HEK293 (cell line): ENCODE measurements around the gene AMPD3.

Source experiments
- CTCF ChIA-PET: fragments of 350-600 bp; formaldehyde crosslinking; extraction: SDS; loops from one replicate; lab custom pipeline; 2021; ENCODE audit warnings: antibody characterized with exemption; lab: Yijun Ruan, JAX
- POLR2A ChIA-PET: fragments of 300-600 bp; formaldehyde crosslinking; extraction: SDS; loops from one replicate; lab custom pipeline; 2020; ENCODE audit warnings: antibody characterized with exemption, inconsistent platforms; lab: Yijun Ruan, JAX
- H3K27ac ChIP-seq: fragments of 200-500 bp; sonication (Bioruptor generic); 2 replicates; pipeline ENCODE4 v1.5.1; 2014; ENCODE audit warnings: low read depth, low read length, control low read depth, inconsistent platforms; ENCODE audit errors: extremely low read depth
- H3K36me3 ChIP-seq, 2 experiments: fragments of 200-500 bp in 1 of 2; sonication (Bioruptor generic) in 1 of 2; 1 replicate in 1 of 2; 2 replicates in 1 of 2; pipeline ENCODE4 v1.5.1; 2014 to 2017; ENCODE audit warnings: inconsistent platforms in 2 of 2, low read length in 2 of 2; ENCODE audit not compliant: control insufficient read depth in 2 of 2, insufficient read depth in 1 of 2
- H3K4me1 ChIP-seq: fragments of 200-500 bp; sonication (Bioruptor generic); 2 replicates; pipeline ENCODE4 v1.5.1; 2014; ENCODE audit warnings: mild to moderate bottlenecking, low read length, inconsistent platforms; ENCODE audit not compliant: control insufficient read depth, insufficient read depth
- H3K4me3 ChIP-seq: 2 replicates; pipeline ENCODE4 v1.5.1; 2011; ENCODE audit warnings: low read depth, mild to moderate bottlenecking, control low read depth, low read length, moderate library complexity
- H3K9me3 ChIP-seq: fragments of 200-500 bp; sonication (Bioruptor generic); 2 replicates; pipeline ENCODE4 v1.5.1; 2014; ENCODE audit warnings: low read depth, low read length, inconsistent platforms; ENCODE audit not compliant: control insufficient read depth, insufficient read depth
- SETDB1 ChIP-seq: IDR thresholded peaks from one replicate; pipeline ENCODE4 v1.6.1; 2017; ENCODE audit warnings: mild to moderate bottlenecking, low read length, moderate library complexity, mixed read lengths; ENCODE audit not compliant: insufficient read length
- SP2 ChIP-seq: fragments of 450-650 bp; formaldehyde crosslinking; IDR thresholded peaks from 2 replicates; pipeline ENCODE4 v1.5.1; 2016; ENCODE audit warnings: missing biosample characterization, missing genetic modification characterization
- YY1 ChIP-seq: fragments of 450-650 bp; formaldehyde crosslinking; IDR thresholded peaks from 2 replicates; pipeline ENCODE4 v1.5.1; 2018; ENCODE audit warnings: missing biosample characterization, missing genetic modification characterization
- ZBTB1 ChIP-seq: fragments of 450-650 bp; formaldehyde crosslinking; IDR thresholded peaks from 2 replicates; pipeline ENCODE4 v1.5.1; 2016; ENCODE audit warnings: missing biosample characterization, missing genetic modification characterization
- ZFP3 ChIP-seq: fragments of 450-650 bp; formaldehyde crosslinking; IDR thresholded peaks from 2 replicates; pipeline ENCODE4 v1.5.1; 2016; ENCODE audit warnings: low read depth, missing biosample characterization, missing genetic modification characterization
- ZFP69B ChIP-seq: fragments of 450-650 bp; formaldehyde crosslinking; IDR thresholded peaks from 2 replicates; pipeline ENCODE4 v1.5.1; 2016; ENCODE audit warnings: missing biosample characterization, missing genetic modification characterization
- ZNF114 ChIP-seq: fragments of 450-650 bp; formaldehyde crosslinking; IDR thresholded peaks from 2 replicates; pipeline ENCODE4 v1.5.0; 2017; ENCODE audit warnings: missing biosample characterization, missing genetic modification characterization
- ZNF146 ChIP-seq: fragments of 450-650 bp; formaldehyde crosslinking; IDR thresholded peaks from 2 replicates; pipeline ENCODE4 v1.5.1; 2016; ENCODE audit warnings: missing biosample characterization, missing genetic modification characterization
- ZNF302 ChIP-seq: fragments of 450-650 bp; formaldehyde crosslinking; IDR thresholded peaks from 2 replicates; pipeline ENCODE4 v1.5.1; 2016; ENCODE audit warnings: missing biosample characterization, missing genetic modification characterization, low read depth
- ZNF416 ChIP-seq: fragments of 450-650 bp; formaldehyde crosslinking; IDR thresholded peaks from 2 replicates; pipeline ENCODE4 v1.5.1; 2016; ENCODE audit warnings: missing biosample characterization, missing genetic modification characterization
- ZNF423 ChIP-seq: fragments of 450-650 bp; formaldehyde crosslinking; IDR thresholded peaks from 2 replicates; pipeline ENCODE4 v1.5.1; 2016; ENCODE audit warnings: missing biosample characterization, missing genetic modification characterization
- ZNF529 ChIP-seq: fragments of 450-650 bp; formaldehyde crosslinking; IDR thresholded peaks from 2 replicates; pipeline ENCODE4 v1.5.1; 2017; ENCODE audit warnings: missing genetic modification characterization, missing biosample characterization; ENCODE audit not compliant: insufficient replicate concordance
- ZNF549 ChIP-seq: fragments of 450-650 bp; IDR thresholded peaks from 2 replicates; pipeline ENCODE4 v1.5.1; 2018; ENCODE audit warnings: missing biosample characterization, missing genetic modification characterization, mild to moderate bottlenecking, inconsistent platforms, moderate library complexity
- ZNF747 ChIP-seq: fragments of 450-650 bp; formaldehyde crosslinking; IDR thresholded peaks from 2 replicates; pipeline ENCODE4 v1.5.1; 2016; ENCODE audit warnings: missing biosample characterization, missing genetic modification characterization
- TF ChIP-seq, protein P1 (sequence below): fragments of 450-650 bp; formaldehyde crosslinking; IDR thresholded peaks from 2 replicates; pipeline ENCODE4 v1.5.1; 2016; ENCODE audit warnings: missing biosample characterization, missing genetic modification characterization
- TF ChIP-seq, protein P2 (sequence below): IDR thresholded peaks from 2 replicates; pipeline ENCODE4 v1.6.1; 2011; ENCODE audit warnings: mild to moderate bottlenecking, low read depth, low read length, borderline replicate concordance
- TF ChIP-seq, protein P3 (sequence below): fragments of 450-650 bp; formaldehyde crosslinking; IDR thresholded peaks from 2 replicates; pipeline ENCODE4 v1.5.1; 2016; ENCODE audit warnings: missing biosample characterization, missing genetic modification characterization
- TF ChIP-seq, protein P4 (sequence below): sonication (generic); formaldehyde crosslinking; IDR thresholded peaks from 2 replicates; pipeline ENCODE4 v1.8.1; 2022; ENCODE audit warnings: mild to moderate bottlenecking, moderate library complexity, missing genetic modification reagents
- TF ChIP-seq, protein P5 (sequence below): fragments of 450-650 bp; formaldehyde crosslinking; IDR thresholded peaks from 2 replicates; pipeline ENCODE4 v1.5.1; 2016; ENCODE audit warnings: missing biosample characterization, missing genetic modification characterization

AMPD3 gene

DNA sequence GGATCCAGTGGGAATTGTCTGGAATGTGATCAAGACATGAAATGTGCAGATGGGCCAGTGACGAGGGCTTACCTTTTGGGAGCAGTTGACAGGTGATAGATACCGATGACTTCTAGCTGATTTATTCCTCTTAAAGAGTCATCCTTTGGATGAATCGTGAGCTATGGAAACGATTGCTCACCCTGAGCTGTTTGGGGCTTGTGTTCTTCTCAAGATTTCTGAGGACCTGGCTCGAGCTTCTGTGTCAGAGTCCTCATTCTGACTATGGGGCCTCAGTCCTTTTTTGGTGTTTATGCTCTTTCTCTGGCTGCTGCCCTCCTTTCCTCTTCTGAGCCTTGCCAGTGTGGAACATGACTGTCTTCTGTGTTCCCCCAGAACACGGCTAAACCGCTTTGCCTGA lies 11.9 kb upstream of the AMPD3 start:
- Histone ChIP-seq H3K9me3 (no peaks in the 10 kb centered on the region), H3K36me3 (no peaks in the 10 kb centered on the region), H3K4me1 (no peaks in the 10 kb centered on the region), H3K27ac (no peak overlapping the region), H3K4me3 (no peak overlapping the region)
- CTCF ChIA-PET: no interaction called here
- POLR2A ChIA-PET: no interaction called here
- TF ChIP-seq ZNF549 (tag by site-specific recombination): no peak
- TF ChIP-seq ZNF146 (tag by site-specific recombination): no peak
- TF ChIP-seq, protein P1, sequence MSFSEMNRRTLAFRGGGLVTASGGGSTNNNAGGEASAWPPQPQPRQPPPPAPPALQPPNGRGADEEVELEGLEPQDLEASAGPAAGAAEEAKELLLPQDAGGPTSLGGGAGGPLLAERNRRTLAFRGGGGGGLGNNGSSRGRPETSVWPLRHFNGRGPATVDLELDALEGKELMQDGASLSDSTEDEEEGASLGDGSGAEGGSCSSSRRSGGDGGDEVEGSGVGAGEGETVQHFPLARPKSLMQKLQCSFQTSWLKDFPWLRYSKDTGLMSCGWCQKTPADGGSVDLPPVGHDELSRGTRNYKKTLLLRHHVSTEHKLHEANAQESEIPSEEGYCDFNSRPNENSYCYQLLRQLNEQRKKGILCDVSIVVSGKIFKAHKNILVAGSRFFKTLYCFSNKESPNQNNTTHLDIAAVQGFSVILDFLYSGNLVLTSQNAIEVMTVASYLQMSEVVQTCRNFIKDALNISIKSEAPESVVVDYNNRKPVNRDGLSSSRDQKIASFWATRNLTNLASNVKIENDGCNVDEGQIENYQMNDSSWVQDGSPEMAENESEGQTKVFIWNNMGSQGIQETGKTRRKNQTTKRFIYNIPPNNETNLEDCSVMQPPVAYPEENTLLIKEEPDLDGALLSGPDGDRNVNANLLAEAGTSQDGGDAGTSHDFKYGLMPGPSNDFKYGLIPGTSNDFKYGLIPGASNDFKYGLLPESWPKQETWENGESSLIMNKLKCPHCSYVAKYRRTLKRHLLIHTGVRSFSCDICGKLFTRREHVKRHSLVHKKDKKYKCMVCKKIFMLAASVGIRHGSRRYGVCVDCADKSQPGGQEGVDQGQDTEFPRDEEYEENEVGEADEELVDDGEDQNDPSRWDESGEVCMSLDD: no peak

DNA sequence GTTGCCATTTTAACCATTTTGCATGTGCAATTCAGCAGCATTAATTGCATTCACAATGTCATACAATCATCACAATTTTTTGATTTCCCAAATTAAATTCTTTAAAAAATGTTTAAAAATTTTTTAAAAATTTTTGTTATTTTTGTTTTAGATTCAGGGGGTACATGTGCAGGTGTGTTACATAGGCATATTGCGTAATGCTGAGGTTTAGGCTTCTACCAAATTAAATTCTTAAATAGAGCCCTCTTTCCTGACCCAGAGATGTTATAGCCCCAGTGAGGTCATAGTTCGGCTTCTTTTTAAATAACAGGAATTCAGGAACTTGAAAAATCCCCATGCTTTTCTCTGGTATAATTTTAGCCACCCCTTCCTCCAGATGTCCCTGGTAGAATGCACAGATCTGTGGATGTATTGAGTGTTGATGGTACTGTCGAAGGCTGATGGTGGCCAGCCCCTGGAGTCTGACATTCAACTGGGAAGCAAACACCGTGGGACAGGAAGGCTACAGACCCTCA lies 11.3 kb upstream of the AMPD3 start:
- Histone ChIP-seq H3K27ac (no peak overlapping the region), H3K4me3 (no peak overlapping the region), H3K9me3 (no peaks in the 10 kb centered on the region), H3K36me3 (no peaks in the 10 kb centered on the region), H3K4me1 (no peaks in the 10 kb centered on the region)
- ChIA-PET CTCF (no interaction called here), POLR2A (no interaction called here)
- TF ChIP-seq YY1 (tag by site-specific recombination): no peak
- TF ChIP-seq ZFP3 (tag by site-specific recombination): no peak
- no peak for TF ChIP-seq ZFP69B
- TF ChIP-seq, protein P2, sequence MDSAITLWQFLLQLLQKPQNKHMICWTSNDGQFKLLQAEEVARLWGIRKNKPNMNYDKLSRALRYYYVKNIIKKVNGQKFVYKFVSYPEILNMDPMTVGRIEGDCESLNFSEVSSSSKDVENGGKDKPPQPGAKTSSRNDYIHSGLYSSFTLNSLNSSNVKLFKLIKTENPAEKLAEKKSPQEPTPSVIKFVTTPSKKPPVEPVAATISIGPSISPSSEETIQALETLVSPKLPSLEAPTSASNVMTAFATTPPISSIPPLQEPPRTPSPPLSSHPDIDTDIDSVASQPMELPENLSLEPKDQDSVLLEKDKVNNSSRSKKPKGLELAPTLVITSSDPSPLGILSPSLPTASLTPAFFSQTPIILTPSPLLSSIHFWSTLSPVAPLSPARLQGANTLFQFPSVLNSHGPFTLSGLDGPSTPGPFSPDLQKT: no peak
- TF ChIP-seq, protein P3, sequence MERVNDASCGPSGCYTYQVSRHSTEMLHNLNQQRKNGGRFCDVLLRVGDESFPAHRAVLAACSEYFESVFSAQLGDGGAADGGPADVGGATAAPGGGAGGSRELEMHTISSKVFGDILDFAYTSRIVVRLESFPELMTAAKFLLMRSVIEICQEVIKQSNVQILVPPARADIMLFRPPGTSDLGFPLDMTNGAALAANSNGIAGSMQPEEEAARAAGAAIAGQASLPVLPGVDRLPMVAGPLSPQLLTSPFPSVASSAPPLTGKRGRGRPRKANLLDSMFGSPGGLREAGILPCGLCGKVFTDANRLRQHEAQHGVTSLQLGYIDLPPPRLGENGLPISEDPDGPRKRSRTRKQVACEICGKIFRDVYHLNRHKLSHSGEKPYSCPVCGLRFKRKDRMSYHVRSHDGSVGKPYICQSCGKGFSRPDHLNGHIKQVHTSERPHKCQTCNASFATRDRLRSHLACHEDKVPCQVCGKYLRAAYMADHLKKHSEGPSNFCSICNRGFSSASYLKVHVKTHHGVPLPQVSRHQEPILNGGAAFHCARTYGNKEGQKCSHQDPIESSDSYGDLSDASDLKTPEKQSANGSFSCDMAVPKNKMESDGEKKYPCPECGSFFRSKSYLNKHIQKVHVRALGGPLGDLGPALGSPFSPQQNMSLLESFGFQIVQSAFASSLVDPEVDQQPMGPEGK (tag by site-specific recombination): no peak
- TF ChIP-seq ZNF747 (tag by site-specific recombination): no peak
- TF ChIP-seq ZNF529: no peak
- no peak for TF ChIP-seq ZNF423 (tag by site-specific recombination)
- no peak for TF ChIP-seq ZBTB1
- no peak for TF ChIP-seq SETDB1
- TF ChIP-seq ZNF416 (tag by site-specific recombination): no peak
- TF ChIP-seq, protein P4, sequence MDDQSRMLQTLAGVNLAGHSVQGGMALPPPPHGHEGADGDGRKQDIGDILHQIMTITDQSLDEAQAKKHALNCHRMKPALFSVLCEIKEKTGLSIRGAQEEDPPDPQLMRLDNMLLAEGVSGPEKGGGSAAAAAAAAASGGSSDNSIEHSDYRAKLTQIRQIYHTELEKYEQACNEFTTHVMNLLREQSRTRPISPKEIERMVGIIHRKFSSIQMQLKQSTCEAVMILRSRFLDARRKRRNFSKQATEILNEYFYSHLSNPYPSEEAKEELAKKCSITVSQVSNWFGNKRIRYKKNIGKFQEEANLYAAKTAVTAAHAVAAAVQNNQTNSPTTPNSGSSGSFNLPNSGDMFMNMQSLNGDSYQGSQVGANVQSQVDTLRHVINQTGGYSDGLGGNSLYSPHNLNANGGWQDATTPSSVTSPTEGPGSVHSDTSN: no peak
- TF ChIP-seq, protein P5, sequence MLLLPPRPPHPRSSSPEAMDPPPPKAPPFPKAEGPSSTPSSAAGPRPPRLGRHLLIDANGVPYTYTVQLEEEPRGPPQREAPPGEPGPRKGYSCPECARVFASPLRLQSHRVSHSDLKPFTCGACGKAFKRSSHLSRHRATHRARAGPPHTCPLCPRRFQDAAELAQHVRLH (tag by site-specific recombination): no peak
- TF ChIP-seq SP2 (tag by site-specific recombination): no peak
- TF ChIP-seq ZNF302: no peak
- TF ChIP-seq ZNF114 (tag by site-specific recombination): no peak
